GM19043 (cell line): ENCODE results near the gene TAF1A.
A peak's percentile ranks its signal among the peaks of the same experiment; 100 is the strongest.

Experiments used
- ATAC-seq: cut with Tn5 transposase; IDR thresholded peaks from one replicate; pipeline ENCODE4 v1.9.1; 2021; ENCODE audit warnings: low read depth; ENCODE audit not compliant: unreplicated experiment

The TAF1A gene

DNA sequence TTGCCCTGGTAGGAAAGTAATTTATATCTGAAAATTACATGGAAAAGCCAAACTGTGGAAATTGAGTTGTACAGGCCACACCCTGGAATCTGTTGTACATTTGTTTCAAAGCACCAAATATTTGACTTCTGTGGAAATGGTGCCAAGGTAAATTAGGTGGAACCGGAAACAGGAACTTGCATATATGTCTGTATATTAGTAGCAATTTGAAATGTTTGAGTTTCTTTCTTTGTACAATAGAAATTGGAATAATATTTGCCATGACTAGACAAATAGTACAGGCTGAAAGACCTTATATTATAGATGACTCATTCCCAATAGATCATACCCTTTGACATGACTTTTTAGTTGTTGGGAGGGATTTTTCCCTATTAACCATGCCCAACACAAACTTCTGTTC, 10.5 kb upstream of the TAF1A start:
- no peak for ATAC-seq

- no peak for ATAC-seq
Observed at GRCh38 chr1:222596696-222597095, 7.0 kb upstream of the TAF1A start.

GRCh38 chr1:222594789-222595188, 5.1 kb upstream of the TAF1A start:
- ATAC-seq: no peak

GRCh38 chr1:222592171-222592570, 2.4 kb upstream of the TAF1A start:
- ATAC-seq: no peak

- ATAC-seq: no peak
Observed at GRCh38 chr1:222588135-222588534, 1.6 kb downstream of the TAF1A start.

GRCh38 chr1:222586842-222587241, 2.9 kb downstream of the TAF1A start:
- no peak for ATAC-seq

DNA sequence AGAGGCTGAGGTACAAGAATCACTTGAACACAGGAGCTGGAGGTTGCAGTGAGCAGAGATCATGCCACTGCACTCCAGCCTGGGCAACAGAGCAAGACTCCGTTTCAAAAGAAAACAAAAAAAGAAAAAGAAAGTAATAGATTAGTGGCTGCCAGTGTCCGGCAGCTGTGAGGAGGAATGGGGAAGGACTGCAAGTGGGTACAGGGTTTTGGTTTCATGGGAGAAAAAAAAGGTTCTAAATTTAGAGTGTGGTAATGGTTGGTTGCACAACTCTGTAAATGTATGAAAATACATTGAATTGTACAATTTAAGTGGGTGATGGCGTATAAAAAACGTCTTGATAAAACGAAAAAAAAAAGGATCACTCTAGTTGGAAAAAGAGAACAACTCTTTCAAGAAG, 6.7 kb downstream of the TAF1A start:
- ATAC-seq: peak; percentile 87

DNA sequence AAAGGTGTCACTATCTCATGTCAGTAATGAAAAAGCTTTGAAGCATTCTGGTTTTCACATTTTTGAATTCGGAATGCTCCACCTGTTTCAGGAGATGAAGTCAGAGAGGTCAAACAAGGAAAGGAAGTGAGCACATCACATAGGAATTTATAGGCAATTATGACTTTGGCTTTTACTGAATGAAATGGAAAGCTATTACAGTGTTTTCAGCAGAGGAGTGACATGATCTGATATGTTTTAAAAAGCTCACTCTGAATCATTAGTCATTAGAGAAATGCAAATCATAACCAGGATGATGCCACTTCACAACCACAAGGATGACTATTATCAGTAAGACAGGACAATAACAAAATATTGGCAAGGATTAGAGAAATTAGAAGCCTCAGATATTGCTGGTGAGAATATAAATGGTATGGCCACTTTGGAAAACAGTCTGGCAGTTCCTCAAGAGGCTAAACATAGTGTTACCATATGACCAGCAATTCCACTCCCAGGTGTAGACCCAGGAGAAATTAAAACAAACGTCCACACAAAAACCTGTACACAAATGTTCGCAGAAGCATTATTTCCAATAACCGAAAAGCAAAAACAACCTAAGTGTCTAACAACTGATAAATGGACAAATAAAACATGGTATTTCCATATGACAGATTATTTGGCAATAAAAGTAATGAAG, 7.5 kb downstream of the TAF1A start:
- no peak for ATAC-seq

DNA sequence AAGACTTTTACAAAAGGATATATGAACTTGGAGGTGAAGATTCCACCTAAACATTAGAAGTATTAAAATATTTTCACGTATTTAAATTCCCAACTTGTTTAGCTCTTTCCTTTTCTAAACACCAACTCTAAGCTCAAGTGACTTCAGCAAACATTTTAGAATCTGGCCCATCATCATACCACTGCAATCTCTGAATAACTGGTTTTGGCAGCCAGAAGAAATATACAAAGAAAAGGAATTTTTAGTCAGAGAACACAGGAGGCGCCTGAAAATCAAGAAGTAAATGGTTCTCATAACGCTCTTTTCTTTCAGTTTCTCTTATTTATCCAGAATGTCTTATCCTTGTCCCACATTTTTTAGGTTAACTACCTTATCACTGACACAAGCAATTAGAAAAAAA, 10.4 kb downstream of the TAF1A start:
- ATAC-seq: no peak

DNA sequence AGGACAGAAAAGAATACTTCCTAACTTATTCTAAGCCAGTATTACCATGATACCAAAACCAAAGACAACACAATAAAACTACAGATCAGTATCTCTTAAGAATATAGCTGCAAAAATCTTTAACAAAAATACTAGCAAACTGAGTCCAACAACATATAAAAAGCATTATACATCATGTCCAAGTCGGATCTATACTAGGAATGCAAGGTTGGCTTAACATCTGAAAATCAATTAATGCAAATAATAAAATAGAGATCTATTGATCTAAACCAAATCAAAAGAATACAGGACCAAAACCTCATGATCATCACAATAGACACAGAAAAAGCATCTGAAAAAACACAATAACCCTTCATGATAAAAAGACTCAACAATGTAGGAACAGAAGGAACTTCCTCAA, 18.9 kb downstream of the TAF1A start:
- no peak for ATAC-seq

GRCh38 chr1:222561656-222562055, 28.1 kb downstream of the TAF1A start:
- no peak for ATAC-seq

GRCh38 chr1:222557574-222557973, 32.2 kb downstream of the TAF1A start:
- no peak for ATAC-seq

DNA sequence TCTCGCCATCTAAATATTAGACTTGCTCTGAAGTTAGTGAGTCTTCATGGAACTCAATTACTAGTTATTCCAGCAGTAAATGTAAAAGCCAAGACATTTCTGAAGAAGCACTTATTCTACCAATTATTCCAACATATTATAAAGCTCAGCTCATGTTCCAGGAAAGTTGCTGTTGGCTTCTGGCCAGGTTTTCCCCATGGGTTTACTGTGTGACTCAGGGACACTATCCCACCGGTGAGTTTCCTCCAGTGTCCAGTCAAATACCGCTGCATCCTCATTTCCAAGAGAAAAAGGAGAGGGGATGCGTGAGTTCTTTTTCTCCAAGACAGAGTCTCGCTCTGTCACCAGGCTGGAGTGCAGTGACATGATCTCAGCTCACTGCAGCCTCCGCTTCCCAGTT, 32.6 kb downstream of the TAF1A start:
- ATAC-seq: no peak

- no peak for ATAC-seq
Observed at GRCh38 chr1:222555992-222556615, 33.6 kb downstream of the TAF1A start.

- no peak for ATAC-seq
Observed at GRCh38 chr1:222554177-222554576, 35.6 kb downstream of the TAF1A start.

DNA sequence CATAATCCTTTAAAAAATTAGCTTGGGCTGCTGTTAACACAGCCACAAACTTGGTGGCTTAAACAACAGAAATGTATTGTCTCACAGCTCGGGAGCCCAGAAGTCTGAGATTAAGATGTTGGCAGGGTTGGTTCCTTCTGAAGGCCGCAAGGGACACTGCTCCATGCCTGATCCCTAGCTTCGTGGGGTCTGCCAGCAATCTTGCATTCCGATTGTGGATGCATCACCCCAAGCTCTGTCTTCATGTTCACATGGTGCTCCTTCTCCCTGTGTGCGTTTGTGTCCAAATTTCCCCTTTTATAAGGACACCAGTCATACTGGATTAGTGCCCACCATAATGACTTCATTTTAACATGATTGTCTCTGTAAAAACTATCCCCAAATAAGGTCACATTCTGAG, 36.9 kb downstream of the TAF1A start:
- no peak for ATAC-seq

- no peak for ATAC-seq
Observed at GRCh38 chr1:222547944-222548671, 41.6 kb downstream of the TAF1A start, which contains the start of gene HHIPL2. TSS of gene HHIPL2 (minus strand) at chr1:222548104. CDS start at chr1:222548044, 60 bp downstream.

DNA sequence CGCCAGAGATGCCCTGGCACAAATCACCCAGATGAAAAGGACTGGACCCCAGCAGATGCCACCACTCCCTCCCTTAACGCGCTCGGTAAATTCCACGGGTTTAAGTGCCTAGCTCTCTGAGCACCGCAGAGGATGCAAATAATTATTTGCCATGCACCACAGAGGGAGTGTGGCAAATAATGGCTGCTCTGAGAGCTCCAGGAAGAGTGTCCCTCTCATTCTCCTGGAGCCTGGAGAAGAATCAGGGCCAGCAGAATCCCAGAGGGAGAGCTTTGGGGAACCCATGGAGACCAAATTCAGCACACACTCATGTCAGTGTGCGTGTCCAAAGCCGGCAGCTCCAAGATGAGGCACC, 42.5 kb downstream of the TAF1A start:
- no peak for ATAC-seq

DNA sequence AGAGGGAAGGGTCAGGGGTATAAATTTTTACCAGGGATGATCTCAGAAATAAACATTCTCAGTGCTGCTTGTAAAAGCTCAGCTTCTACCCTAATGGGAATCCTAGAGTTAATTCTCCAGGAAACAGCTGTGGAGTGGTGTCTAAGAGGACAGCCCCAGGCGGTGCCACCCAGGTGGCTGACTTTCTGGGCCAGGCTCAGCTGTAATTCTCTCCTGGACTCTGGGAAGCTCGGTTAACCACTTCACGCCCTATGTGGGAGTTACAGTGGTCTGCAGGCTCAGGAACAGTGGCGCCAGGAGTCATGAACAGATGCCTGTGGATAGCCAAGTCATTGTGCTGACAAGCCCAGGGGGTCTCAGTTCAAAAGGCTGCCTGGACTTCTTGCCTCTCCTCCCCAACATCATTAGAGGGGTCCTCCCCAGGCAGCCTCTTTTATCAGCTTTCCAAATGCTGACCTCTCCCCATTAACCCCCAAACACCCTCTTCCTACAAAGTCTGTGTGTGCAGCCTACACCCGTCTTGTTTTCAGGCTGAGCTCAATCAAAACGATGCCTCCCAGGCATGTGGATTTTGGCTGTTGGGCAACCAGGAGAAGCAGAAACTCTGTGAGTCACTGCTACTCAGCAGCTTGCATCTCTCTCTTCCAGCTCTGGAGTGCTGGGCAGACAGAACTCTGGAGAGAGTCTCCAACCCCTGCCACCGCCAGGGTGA, 43.0 kb downstream of the TAF1A start:
- no peak for ATAC-seq

DNA sequence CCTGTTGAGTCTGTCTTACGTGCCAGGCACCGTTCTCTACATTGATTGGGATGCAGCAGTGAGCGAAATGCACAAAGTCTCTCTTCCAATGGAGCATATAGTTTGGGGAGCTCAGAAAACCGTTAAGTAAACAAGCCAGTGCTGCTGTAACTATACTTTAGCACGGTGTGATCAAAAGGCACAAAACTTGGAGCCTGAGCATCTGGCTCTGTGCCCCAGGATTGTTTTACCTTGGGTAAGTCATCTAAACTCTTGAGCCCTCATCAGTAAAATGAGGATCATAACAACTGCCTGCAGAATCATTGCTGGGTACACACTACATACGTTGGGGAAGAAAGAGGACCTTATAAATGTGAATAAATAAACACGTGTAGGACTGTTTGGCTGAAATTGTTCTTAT, 43.6 kb downstream of the TAF1A start:
- ATAC-seq: no peak

DNA sequence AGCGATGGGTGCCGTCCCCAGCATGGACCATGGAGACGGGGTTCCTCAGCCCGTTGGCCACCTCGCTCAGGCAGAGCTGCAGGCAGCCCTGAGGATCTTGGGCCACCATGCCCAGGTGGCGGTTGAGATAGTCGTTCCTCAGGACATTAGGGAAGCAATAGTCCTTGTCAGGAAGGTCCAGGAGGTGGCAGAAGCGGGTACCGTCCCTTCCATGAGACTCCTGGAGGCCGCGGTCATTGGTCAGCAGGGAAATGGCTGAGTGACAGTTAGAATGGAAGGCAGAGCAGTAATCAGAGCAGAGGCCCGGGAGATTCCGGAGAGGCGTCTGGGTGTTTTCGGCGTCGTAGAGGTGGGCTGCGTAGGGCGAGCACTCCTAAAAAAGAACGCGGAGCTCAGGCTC, 45.9 kb downstream of the TAF1A start:
- ATAC-seq: no peak
